ENCODE data around the gene RASAL1.

RASAL1 gene

DNA sequence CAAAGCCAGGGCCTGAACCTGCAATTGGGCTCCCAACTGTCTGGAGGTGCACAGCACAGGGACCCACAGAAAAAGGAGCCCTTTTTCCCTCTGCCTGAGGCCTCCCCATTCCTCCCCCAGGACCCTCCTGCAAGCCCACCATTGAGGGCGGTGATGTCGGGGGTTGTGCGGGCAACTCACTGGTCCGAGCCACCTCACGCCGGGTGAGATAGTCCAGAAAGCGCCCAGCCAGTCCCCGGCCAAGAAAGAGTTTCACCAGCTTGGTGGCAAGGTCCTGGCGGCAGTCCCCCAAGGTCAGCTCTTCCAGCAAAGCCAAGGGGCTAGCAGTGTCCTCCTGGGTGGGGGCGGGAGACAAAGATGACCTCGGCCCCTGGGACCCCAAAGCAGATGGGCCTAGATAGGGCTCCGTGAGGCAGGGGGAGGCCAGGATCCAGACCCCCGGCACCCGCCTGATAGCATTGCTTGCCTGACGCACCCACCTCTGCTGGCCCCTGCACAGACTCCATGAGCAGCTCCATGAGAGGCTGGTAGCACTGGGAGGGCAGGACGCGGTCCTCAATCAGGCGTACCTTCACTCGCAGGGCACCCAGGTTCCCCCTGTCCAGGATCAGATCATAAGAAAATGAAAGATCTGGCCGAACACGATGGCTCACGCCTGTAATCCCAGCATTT is 20.0 kb downstream of the RASAL1 start:
- no peaks in the 10 kb centered on the region for H3K36me3 ChIP-seq (ENCODE audit: insufficient read depth)
- H3K27ac ChIP-seq = no peak overlapping the region
- H3K4me1 ChIP-seq (ENCODE audit: low read depth, poor library complexity, severe bottlenecking) = no peaks in the 10 kb centered on the region

DNA sequence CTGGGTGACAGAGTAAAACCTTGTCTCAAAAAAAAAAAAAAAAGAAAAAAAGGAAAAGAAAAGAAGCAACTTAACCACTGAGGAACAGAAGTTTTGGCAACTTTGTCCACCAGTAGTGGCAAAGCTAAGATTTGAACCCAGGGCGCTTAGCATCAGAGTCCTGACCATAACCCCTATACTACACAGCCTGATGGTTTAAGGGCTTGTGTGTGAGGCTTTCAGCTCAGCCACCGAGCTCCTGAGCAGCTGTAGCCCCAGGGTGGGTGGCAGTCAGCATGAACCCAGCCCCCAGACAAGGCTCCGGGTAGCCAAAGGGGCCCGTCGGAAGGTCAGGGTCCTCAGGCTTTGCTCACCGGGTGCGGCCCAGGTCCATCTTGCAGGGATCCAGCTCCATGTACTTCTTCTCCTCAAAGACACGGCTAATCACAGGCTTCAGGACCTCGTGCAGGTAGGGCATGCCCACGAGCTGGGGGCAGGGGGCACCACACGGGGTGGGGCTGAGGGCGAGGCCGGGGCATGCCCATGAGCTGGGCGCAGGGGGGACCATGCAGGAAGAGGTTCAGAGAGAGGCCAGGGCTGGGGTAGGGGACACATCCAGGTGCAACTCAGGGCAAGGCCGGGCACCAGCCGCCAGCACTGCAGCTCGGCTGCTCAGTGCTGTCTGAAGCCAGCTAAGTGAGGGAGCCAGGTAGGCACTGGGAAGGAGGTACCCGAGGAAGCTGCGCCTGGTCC is 20.9 kb downstream of the RASAL1 start:
- Histone ChIP-seq H3K9ac (no peak overlapping the region), H4K20me1 (ENCODE audit: insufficient read depth) (no peaks in the 10 kb centered on the region), H3K4me2 (no peak overlapping the region), H3K4me1 (ENCODE audit: low read depth, poor library complexity, severe bottlenecking) (no peaks in the 10 kb centered on the region), H2AFZ (ENCODE audit: low read depth) (no peak overlapping the region), H3K4me3 (IDR thresholded peaks at IDR 0.05; ENCODE audit: insufficient read depth, low read depth, low read length) (no peak overlapping the region), H3K79me2 (ENCODE audit: insufficient read depth, low read depth) (no peaks in the 10 kb centered on the region), H3K27me3 (ENCODE audit: insufficient read depth, low read depth) (no peaks in the 10 kb centered on the region), H3K27ac (no peak overlapping the region), H3K36me3 (ENCODE audit: insufficient read depth) (no peaks in the 10 kb centered on the region)
- TF ChIP-seq, protein P1, sequence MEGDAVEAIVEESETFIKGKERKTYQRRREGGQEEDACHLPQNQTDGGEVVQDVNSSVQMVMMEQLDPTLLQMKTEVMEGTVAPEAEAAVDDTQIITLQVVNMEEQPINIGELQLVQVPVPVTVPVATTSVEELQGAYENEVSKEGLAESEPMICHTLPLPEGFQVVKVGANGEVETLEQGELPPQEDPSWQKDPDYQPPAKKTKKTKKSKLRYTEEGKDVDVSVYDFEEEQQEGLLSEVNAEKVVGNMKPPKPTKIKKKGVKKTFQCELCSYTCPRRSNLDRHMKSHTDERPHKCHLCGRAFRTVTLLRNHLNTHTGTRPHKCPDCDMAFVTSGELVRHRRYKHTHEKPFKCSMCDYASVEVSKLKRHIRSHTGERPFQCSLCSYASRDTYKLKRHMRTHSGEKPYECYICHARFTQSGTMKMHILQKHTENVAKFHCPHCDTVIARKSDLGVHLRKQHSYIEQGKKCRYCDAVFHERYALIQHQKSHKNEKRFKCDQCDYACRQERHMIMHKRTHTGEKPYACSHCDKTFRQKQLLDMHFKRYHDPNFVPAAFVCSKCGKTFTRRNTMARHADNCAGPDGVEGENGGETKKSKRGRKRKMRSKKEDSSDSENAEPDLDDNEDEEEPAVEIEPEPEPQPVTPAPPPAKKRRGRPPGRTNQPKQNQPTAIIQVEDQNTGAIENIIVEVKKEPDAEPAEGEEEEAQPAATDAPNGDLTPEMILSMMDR (conservative IDR thresholded peaks at IDR 0.05; ENCODE audit: low read depth, low read length) = no peak

More for the DNA sequence above, 20.0 kb downstream of the RASAL1 start:
- no peaks in the 10 kb centered on the region for H3K27me3 ChIP-seq (ENCODE audit: insufficient read depth, low read depth)
- H2AFZ ChIP-seq (ENCODE audit: low read depth) = no peak overlapping the region
- H3K9ac ChIP-seq = no peak overlapping the region
- H4K20me1 ChIP-seq (ENCODE audit: insufficient read depth) = no peaks in the 10 kb centered on the region
- H3K4me3 ChIP-seq (IDR thresholded peaks at IDR 0.05; ENCODE audit: insufficient read depth, low read depth, low read length) = no peak overlapping the region
- H3K79me2 ChIP-seq (ENCODE audit: insufficient read depth, low read depth) = no peaks in the 10 kb centered on the region
- no peak overlapping the region for H3K4me2 ChIP-seq
- TF ChIP-seq, protein P1 (conservative IDR thresholded peaks at IDR 0.05; ENCODE audit: low read depth, low read length) = no peak

DNA sequence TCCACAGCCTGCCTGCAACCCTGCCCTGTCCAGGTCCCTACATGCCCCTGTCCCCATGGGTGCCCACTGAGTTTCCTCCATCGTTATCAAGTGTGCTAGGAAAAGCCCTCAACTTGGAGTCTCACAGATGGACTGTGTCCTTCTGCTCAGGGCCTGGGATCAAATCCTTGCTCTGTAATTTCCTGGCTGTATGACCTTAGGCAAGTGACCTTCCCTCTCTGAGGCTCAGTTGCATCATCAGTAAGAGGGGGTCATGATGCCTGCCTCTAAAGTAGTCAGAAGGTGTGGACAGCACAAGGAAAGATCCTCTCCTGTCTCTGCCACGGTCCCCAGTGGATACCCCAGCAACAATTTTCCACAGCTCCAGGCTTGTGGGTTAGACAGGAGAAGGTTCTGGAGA is 22.2 kb downstream of the RASAL1 start:
- Histone ChIP-seq H3K27me3 (ENCODE audit: insufficient read depth, low read depth) (no peaks in the 10 kb centered on the region), H3K9ac (no peak overlapping the region), H2AFZ (ENCODE audit: low read depth) (no peak overlapping the region), H3K27ac (no peak overlapping the region), H3K79me2 (ENCODE audit: insufficient read depth, low read depth) (no peaks in the 10 kb centered on the region), H3K4me1 (ENCODE audit: low read depth, poor library complexity, severe bottlenecking) (no peaks in the 10 kb centered on the region), H3K4me3 (IDR thresholded peaks at IDR 0.05; ENCODE audit: insufficient read depth, low read depth, low read length) (no peak overlapping the region), H3K4me2 (no peak overlapping the region), H4K20me1 (ENCODE audit: insufficient read depth) (no peaks in the 10 kb centered on the region), H3K36me3 (ENCODE audit: insufficient read depth) (no peaks in the 10 kb centered on the region)
- TF ChIP-seq, protein P1 (conservative IDR thresholded peaks at IDR 0.05; ENCODE audit: low read depth, low read length) = no peak

DNA sequence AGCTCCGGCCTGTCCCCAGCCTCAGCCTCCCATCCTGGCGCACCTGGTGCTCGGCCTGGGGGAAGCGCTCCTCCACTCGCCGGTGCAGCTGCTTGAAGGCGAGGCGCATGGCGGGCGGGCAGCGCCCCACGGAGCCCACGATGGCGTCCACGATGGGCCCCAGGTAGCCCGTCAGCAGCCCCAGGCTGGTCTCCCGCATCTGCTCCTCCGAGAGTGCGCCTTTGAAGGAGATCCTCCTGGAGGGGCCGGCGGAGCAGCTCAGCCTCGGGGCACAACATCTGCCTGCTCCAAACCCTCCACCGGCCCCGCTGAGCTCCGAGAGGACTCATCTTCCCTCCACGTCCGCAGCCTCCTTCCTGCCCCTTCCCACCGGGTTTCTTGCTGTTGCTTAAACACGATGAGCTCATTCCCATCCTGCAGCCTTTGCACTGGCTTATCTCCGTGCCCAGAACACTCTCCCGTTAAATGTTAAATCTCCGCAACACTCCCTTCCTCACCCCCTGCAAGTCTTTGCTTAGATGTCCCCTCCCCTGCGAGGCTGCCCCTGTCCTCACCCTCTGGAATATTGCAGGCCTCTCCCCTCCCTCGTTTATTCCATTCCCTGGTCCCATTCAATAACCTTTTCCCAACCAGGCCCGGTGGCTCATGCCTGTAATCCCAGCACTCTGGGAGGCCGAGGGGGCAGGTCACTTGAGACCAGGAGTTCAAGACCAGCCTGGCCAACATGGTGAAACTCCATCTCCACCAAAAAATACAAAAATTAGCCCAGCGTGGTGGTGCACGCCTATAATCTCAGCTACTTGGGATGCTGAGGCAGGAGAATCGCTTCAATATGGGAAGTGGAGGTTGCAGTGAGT is 23.3 kb downstream of the RASAL1 start:
- H3K4me1 ChIP-seq (ENCODE audit: low read depth, poor library complexity, severe bottlenecking) = no peaks in the 10 kb centered on the region
- no peaks in the 10 kb centered on the region for H3K79me2 ChIP-seq (ENCODE audit: insufficient read depth, low read depth)
- H3K4me3 ChIP-seq (IDR thresholded peaks at IDR 0.05; ENCODE audit: insufficient read depth, low read depth, low read length) = no peak overlapping the region
- no peaks in the 10 kb centered on the region for H4K20me1 ChIP-seq (ENCODE audit: insufficient read depth)
- H3K9ac ChIP-seq = no peak overlapping the region
- no peak overlapping the region for H3K27ac ChIP-seq
- no peak overlapping the region for H2AFZ ChIP-seq (ENCODE audit: low read depth)
- H3K36me3 ChIP-seq (ENCODE audit: insufficient read depth) = no peaks in the 10 kb centered on the region
- H3K27me3 ChIP-seq (ENCODE audit: insufficient read depth, low read depth) = no peaks in the 10 kb centered on the region
- TF ChIP-seq, protein P1 (conservative IDR thresholded peaks at IDR 0.05; ENCODE audit: low read depth, low read length) = no peak
- H3K4me2 ChIP-seq = no peak overlapping the region
